ENCODE results near the gene GRHL1. TPM values are rescaled to one million over a fixed set of nuclear protein-coding genes. Genes with fewer than 3 reads are reported as not detected.

GRHL1 gene
- total and polyA plus RNA-seq, 2 of the 8 experiments (the other 6 are each of a cell fraction or from before 2014, with no cell fraction given) = 1.3 to 3.6 TPM

DNA sequence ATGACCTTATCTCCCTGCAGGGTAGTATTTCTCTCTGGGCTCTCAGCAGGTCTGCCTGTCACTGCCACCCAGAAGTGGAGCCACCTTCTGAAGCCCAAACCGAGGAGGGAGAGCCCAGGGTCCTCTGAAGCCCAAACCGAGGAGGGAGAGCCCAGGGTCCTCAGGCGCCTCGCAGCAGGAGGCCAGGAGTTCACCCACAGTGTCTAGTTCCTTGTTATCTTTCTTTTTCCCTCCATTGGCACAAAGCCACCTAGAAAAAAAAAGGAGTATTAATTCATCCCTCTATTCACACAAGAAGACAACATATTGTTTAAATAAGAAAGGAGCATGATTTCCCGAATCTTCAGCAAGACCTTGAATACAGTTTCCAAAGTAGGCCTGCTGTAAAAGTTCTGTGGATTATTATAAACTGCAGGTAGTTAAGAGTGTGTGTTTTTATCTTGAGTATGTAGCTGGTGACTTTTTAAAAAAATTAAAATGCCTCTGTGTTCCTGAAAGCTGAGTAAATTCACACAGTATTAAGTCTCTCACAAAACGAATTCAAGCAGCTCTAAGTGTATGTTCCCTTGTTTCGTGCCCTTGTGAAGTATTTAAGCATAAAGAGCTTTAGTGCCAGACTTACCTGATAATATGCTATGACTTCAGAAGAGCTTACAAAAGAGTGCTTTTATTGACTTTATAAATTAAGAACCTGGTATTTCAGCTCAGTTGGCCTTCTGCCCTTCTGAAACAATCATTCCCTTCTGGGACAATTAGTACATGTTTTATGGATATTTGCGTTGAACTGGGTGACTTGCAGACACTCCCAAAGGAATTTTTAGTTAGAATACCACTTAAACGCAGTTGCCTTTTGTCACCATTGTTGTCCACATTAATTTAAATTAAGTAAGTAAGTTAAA, 11.7 kb upstream of the GRHL1 start (continued):
- TF ChIP-seq JUND (IDR thresholded peaks at IDR 0.05; ENCODE audit: low read length) (no peak), CEBPB (IDR thresholded peaks at IDR 0.05; ENCODE audit: low read depth, low read length) (no peak), SP4 (IDR thresholded peaks at IDR 0.05; ENCODE audit: low read length) (no peak)
- TF ChIP-seq, protein P1, sequence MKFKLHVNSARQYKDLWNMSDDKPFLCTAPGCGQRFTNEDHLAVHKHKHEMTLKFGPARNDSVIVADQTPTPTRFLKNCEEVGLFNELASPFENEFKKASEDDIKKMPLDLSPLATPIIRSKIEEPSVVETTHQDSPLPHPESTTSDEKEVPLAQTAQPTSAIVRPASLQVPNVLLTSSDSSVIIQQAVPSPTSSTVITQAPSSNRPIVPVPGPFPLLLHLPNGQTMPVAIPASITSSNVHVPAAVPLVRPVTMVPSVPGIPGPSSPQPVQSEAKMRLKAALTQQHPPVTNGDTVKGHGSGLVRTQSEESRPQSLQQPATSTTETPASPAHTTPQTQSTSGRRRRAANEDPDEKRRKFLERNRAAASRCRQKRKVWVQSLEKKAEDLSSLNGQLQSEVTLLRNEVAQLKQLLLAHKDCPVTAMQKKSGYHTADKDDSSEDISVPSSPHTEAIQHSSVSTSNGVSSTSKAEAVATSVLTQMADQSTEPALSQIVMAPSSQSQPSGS (IDR thresholded peaks at IDR 0.05; ENCODE audit: low read length) = no peak

All from H1 (cell line).